Amniotic stem cell (primary cell): ENCODE data around the gene SCFD2.
"Not testable (repeated sequence)": the region's sequence is repeated elsewhere in the genome, so short reads cannot be mapped to it uniquely, and the experiment has no call there.

Experiments used
- DNase-seq: peaks from one replicate; lab custom pipeline; 2025; lab: John Stamatoyannopoulos, UW

SCFD2 gene

DNA sequence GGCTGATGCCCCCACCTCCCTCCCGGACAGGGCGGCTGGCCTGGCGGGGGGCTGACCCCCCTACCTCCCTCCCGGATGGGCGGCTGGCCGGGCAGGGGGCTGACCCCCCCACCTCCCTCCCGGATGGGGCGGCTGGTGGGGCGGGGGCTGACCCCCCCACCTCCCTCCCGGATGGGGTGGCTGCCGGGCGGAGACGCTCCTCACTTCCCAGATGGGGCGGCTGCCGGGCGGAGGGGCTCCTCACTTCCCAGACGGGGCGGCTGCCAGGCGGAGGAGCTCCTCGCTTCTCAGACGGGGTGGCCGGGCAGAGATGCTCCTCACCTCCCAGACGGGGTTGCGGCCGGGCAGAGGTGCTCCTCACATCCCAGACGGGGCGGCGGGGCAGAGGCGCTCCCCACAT, 127.5 kb downstream of the SCFD2 start:
- DNase-seq = not testable (repeated sequence)

GRCh38 chr4:53237811-53238210, 128.1 kb downstream of the SCFD2 start:
- not testable (repeated sequence) for DNase-seq

DNA sequence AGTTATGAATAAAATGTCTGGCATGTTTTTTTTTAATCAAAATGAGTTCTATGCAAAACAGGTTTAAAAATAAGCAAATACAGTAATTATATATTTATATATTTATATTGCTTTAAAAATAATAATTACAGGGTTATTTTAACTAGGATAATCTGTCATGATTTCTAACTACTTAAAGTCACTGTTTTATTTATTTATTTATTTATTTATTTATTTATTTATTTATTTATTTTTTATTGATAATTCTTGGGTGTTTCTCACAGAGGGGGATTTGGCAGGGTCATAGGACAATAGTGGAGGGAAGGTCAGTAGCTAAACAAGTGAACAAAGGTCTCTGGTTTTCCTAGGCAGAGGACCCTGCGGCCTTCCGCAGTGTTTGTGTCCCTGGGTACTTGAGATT, 129.2 kb downstream of the SCFD2 start:
- DNase-seq = not testable (repeated sequence)

GRCh38 chr4:53235547-53235946, 130.3 kb downstream of the SCFD2 start:
- no peak for DNase-seq

DNA sequence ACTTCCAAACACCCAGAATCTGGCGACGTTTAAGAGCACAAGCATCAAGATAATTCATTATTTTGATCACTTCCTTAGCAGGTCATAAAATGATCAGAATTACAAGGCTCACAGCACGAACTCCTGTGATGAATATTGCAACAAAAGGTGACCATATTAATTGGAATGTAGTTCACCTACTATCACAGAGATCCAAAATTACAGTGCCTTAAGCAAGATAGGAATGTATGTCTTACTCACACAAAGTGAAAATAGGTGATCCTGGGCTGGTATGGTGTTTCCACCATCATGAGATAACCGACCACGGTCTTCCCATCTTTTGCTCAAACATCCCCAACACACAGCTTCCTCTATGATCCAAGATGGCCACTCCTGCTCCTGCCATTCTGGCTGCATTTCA, 131.2 kb downstream of the SCFD2 start:
- DNase-seq = no peak

DNA sequence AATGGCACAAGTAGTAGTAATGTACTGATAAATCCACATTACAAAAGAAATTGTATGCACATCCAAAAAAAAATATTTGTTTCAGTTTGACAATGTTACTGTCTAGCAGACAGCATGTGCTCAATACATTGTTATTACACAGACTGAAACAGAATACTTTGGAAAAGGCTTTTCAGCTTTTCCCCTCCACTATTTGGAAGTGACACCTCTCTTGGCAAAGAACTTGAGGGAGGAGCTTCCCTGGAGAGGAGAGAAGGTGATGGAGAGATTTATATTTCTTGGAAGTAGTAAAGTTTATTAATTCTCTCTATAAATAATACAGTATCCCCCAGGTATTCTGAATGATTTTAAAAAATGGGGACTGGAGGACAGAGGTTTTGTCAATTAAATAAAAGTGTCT, 131.8 kb downstream of the SCFD2 start:
- DNase-seq = no peak

- no peak for DNase-seq
These were observed 132.6 kb downstream of the SCFD2 start for GRCh38 chr4:53233114-53233795.

GRCh38 chr4:53232371-53232770, 133.5 kb downstream of the SCFD2 start:
- no peak for DNase-seq

DNA sequence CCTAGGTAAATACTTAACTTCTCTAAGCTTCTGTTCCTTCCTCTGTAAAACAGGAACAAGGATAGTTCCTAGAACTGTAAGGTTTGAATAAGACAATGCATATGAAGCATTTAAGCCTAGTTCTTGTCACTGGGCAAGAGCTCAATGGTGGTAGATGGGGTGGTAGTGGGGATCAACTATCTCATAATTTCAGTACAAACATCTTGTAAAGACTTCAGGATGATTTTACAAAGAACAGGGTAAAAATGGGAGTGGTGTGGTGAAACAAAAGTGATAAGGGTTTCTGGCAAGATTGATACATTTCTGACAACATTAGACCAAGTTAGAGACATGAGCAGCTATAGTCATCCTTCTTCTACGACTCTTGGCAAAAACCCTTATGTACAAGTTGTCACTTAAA, 137.8 kb downstream of the SCFD2 start:
- no peak for DNase-seq

DNA sequence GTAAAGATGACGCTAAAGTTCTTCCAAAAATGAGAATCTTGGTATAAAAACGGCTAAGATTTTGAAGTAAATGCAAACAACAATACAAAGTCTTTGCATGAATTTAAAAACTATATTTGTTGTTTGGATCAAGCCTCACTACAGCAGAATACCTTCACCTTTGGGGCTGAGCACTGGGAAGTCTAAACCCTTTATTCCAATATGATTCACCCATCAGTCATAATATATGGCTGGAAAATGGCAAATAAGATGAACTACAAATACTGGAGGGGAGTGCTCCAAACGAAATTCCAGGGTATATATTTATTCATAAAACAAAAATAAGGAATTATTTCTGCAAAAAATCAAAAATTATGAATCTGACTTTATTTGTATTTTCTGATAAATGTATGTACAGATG, 138.4 kb downstream of the SCFD2 start:
- no peak for DNase-seq

DNA sequence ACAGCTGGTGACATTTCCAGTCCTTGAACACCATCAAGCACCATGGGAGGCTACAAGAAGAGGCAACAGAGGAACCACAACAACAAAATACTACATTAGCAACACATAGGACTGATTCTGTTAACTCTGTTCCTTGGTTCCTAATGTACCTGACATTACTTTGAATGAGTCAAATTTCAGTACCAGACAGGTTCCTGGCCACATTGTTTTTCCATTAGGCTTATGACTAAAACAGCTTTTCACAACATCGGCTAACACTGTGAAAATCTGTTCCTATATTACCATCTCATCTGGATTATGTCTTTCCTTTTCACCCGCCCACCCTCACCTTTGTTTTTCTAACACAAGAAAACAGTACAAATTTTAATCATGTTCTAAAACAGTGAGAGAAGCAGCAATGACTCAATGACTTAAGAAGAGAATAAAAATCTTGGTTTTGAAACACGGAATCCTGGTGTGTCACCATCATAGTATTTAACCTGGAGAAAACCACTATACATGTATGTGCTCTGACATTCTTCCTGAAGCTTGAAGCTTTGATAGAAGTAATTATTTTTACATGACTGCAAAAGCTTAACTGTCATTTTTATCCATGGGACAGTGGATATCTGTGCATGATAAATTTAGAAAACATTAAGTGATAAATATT, 143.9 kb downstream of the SCFD2 start:
- no peak for DNase-seq

DNA sequence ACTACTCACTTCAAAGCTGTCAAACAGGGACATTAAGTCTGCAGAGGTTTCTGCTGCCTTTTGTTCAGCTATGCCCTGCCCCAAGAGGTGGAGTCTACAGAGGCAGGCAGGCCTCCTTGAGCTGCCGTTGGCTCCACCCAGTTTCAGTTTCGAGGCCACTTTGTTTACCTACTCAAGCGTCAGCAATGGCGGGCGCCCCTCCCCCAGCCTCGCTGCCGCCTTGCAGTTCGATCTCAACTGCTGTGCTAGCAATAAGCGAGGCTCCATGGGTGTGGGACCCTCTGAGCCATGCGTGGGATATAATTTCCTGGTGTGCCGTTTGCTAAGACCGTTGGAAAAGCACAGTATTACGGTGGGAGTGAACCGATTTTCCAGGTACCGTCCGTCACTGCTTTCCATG, 146.7 kb downstream of the SCFD2 start:
- not testable (repeated sequence) for DNase-seq

- no peak for DNase-seq
These were observed 157.1 kb downstream of the SCFD2 start for GRCh38 chr4:53208753-53209152.

- no peak for DNase-seq
These were observed 159.9 kb downstream of the SCFD2 start for GRCh38 chr4:53205970-53206369.

DNA sequence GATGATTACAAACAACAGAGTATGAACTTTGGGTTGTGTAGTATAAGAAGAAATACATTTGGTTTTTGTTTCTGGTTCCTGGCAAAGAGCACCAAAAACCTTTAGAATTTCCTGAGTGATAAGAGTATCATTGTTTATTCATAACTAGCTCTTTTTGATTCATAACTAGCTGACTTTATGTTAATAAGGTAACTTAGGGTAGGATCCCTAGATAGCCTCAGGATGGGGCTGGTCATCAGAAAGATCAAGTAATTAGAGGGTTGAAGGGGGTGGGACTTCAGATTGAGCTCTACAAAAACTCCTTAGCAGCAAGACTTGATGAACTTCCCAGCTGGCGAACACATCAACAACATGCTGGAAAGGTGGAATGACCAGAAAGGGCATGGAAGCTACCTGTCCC, 166.5 kb downstream of the SCFD2 start:
- DNase-seq = no peak

DNA sequence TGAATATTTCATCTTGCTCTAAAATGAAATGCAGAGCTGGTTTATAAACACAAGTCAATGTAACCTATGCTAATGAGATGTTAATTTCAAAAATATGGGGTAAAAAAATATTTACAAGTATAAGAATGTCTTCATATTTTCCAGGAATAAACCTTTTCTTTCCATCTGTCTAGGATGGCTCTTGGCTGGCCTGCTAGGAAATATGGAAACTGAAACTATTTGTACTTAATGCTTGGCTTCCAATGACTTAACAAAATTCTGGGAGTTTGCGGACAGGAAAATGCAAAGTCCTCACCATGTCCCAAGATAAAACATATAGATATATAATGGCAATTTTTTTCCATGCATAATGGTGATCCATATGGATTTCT, 168.1 kb downstream of the SCFD2 start:
- DNase-seq = no peak

GRCh38 chr4:53196882-53197771, 168.7 kb downstream of the SCFD2 start:
- DNase-seq = peak; percentile 82

DNA sequence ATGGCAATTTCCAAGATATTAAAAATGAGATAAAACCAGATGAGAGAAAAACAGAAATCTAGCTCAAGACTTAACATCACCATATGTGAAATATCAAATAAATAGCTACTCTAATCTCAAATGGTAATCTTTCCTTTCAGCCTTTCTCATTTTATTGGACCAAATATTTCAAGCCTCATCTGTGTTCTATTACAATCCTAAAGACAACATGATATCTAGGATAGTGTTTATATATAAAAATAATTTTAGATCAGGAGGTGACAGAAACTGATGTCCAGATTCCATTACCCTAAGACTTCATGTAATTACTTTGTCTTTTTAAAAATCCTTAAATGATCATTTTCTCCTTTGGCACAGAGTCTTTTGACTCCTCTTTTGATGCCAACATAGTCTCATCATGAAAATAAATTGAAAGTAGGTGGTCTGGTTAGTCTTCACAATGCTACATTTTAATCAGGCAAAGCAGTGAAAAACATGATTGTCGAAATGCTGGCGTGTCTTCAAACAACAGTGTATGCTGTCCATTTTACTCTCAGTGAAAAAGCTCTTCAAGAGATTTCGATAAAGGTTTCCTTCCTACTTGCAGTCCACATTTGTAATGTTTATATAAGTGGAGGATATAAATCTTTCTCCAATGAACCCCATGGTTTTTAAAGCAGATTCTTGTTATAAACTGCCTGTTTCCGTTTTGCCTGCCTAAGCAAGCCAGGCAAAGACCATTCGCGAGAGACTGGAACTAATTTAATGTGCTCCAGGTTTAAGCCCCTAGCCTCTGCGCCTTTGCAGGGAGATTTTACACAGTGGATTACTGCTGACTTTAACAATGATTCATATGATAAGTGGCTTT, 169.8 kb downstream of the SCFD2 start:
- no peak for DNase-seq

- DNase-seq = no peak
These were observed 171.1 kb downstream of the SCFD2 start for GRCh38 chr4:53194727-53195126.

- no peak for DNase-seq
These were observed 172.8 kb downstream of the SCFD2 start for GRCh38 chr4:53193111-53193510.

DNA sequence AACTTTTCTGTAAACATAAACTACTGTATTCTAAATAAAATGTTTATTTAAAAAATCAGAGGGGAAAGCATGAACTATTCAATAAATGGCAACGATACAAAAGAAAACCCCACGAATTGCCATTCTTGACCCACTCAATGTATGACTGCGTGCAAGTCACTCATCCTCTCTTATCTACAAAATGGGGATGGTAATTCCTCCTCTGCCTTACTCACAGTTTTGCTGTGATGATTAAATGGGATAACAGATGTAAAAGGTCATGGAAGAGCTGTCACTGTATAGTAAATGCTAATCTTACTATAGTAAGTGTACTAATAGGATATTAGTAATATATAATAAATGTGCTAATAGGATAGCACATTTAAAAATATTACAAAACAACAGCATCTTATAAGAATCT, 173.4 kb downstream of the SCFD2 start:
- DNase-seq = no peak

GRCh38 chr4:53191997-53192396, 173.9 kb downstream of the SCFD2 start:
- no peak for DNase-seq
